Body of pancreas (tissue), 4 donors: ENCODE data around the gene KLHL40. TPM values are rescaled to one million over a fixed set of nuclear protein-coding genes. Genes with fewer than 3 reads are reported as not detected.

Experiments
- ATAC-seq: fragments of 150-250 bp; one replicate; pipeline ENCODE4 v1.9.1; 2016
- DNase-seq, 4 donors: peaks; one replicate each; pipeline ENCODE4 v3.0.0-alpha.2; 2019
- H3K27ac ChIP-seq, 4 donors: fragments of 200-600 bp; sonication (generic); 1 replicate in 3 of 4; 2 replicates in 1 of 4; pipeline versions ENCODE4 v1.5.1 to v1.6.1; 2016 to 2019; ENCODE audit warnings: mild to moderate bottlenecking in 1 of 4, mixed read lengths in 1 of 4, moderate library complexity in 1 of 4
- H3K27me3 ChIP-seq, 2 donors: fragments of 200-600 bp; sonication (generic); one replicate each; pipeline ENCODE4 v1.6.0; 2016; ENCODE audit warnings: mild to moderate bottlenecking in 1 of 2
- H3K36me3 ChIP-seq, 2 donors: fragments of 200-600 bp; sonication (generic); replicated peaks in 1 of 2; 2 replicates each; pipeline ENCODE4 v1.5.1; 2016; ENCODE audit warnings: low read depth in 2 of 2; ENCODE audit not compliant: insufficient read depth in 1 of 2
- H3K4me1 ChIP-seq: fragments of 200-600 bp; sonication (generic); one replicate; pipeline ENCODE4 v1.6.0; 2016
- H3K4me3 ChIP-seq, 2 donors: fragments of 200-600 bp; sonication (generic); 1 replicate in 1 of 2; 2 replicates in 1 of 2; pipeline ENCODE4 v1.5.1; 2016 to 2019
- H3K9me3 ChIP-seq, 3 donors: fragments of 200-600 bp; sonication (generic); 1 replicate in 2 of 3; 2 replicates in 1 of 3; pipeline ENCODE4 v1.5.1; 2016
- POLR2A ChIP-seq, 3 donors: fragments of 450-650 bp; IDR thresholded peaks; one replicate each; pipeline ENCODE4 v1.6.1; 2016; ENCODE audit warnings: antibody characterized with exemption in 3 of 3, mild to moderate bottlenecking in 2 of 3
- WGBS, 2 donors: methylation state at CpG; one replicate each; pipeline ENCODE4 v1.1.5; 2017; 5-methylcytosine and 5-hydroxymethylcytosine counted together
- intact Hi-C: fragments of 100-400 bp; cut with DNase I; formaldehyde crosslinking; loops from one replicate; pipeline ENCODE4 v1.15.1; 2023
- total RNA-seq, 2 donors: library from RNA; depleted of rRNA; stranded (reverse); fragments of >200 nt; gene quantifications; one replicate each; pipeline ENCODE4 v1.1.0, GENCODE V29; 2016
- TF ChIP-seq, protein P1 (sequence below), 7 experiments: fragments of 450-650 bp in 4 of 7; fragments of 200-600 bp in 3 of 7; sonication (generic) in 3 of 7; IDR thresholded peaks; one replicate each; pipeline ENCODE4 v1.5.1; 2016 to 2019; ENCODE audit warnings: antibody characterized with exemption in 7 of 7

Gene KLHL40
- total RNA-seq, 2 donors from 2014 or later = not detected

DNA sequence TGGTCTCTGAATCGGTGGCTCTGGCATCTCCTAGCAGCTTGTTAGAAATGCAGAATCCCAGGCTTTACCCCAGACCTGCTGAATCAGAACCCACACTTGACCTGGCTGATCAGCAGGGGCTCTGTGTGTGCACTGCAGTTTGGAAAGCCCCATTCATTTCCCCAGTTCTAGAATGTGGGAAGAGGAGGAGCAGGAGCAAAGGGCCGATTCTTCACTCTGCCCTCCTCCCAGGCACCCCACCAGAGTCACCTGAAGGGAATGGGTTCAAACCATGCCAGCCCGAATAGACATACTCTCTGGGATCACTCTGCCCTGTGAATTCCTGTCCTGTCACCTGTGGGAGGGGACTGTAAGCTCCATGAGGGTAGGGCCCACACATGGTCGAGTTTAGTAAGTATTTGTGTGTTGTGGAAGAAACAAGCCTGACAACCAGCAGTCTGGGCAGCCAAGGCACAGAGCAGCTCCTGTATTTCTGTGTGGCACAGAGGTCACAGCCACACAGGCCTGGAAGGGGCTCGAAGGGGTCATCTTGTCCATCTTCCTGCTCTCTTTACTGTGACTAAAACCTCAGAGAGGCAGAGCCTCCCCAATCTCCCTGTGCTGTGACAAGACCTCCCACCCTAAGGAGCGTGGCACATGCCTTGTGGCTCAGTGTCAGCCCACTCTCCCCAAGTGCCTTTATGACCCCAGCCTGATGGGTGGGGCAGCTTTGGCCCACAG is 46.3 kb downstream of the KLHL40 start:
- 72 to 80% methylated on average over 4 to 6 of the region's 6 CpGs for WGBS, 2 donors
- ATAC-seq = peak; percentile 4
- peak overlapping the region in 2 of 4 donors; percentile 30 to 59 for H3K27ac ChIP-seq

DNA sequence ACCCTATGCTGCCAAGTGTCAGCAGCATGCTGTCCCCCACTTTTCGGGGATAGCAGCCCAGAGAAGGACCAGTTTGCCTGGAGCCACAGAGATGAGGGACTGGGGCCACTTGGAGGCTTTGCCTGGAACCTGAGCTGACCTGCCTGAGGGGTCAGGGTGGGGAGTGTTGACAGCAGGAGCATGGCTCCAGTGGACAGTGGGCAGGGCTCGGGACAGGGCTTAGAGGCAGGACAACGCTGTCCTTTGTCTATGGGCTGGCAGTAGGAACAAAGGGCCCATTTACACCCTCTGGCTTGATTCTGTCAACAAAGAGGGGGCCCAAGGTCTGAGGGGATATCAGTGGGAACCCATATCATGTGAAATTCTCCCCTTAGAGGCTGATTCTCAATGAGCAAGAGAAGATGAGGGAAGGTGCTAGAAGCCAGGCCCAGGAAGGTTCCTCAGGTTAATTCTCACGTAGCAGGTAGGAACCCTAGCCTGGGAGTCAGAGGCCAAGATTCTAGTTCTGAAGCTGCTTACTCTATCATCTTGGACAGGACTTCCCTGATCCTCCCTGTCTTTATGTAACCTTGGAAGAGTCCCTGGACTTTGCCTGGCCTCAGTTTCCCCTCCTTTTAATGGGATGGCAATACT is 47.0 kb downstream of the KLHL40 start:
- DNase-seq = peak in 2 of 4 donors; percentile 28 to 29
- Histone ChIP-seq H3K4me3 (no peak overlapping the region), H3K27me3 (no peaks in the 10 kb centered on the region), H3K9me3 (no peaks in the 10 kb centered on the region), H3K36me3 (no peaks in the 10 kb centered on the region), H3K27ac (peak overlapping the region in 2 of 4 donors; percentile 30 to 59), H3K4me1 (peaks cover 12% of the 10 kb centered on the region)
- peak; percentile 66 for ATAC-seq
- WGBS, 2 donors = 45 to 56% methylated on average over 3 to 4 of the region's 4 CpGs
- intact Hi-C loops = no loop called here
- TF ChIP-seq, protein P1, sequence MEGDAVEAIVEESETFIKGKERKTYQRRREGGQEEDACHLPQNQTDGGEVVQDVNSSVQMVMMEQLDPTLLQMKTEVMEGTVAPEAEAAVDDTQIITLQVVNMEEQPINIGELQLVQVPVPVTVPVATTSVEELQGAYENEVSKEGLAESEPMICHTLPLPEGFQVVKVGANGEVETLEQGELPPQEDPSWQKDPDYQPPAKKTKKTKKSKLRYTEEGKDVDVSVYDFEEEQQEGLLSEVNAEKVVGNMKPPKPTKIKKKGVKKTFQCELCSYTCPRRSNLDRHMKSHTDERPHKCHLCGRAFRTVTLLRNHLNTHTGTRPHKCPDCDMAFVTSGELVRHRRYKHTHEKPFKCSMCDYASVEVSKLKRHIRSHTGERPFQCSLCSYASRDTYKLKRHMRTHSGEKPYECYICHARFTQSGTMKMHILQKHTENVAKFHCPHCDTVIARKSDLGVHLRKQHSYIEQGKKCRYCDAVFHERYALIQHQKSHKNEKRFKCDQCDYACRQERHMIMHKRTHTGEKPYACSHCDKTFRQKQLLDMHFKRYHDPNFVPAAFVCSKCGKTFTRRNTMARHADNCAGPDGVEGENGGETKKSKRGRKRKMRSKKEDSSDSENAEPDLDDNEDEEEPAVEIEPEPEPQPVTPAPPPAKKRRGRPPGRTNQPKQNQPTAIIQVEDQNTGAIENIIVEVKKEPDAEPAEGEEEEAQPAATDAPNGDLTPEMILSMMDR (IDR thresholded peaks at IDR 0.05) = no peak
- no peak for TF ChIP-seq POLR2A (IDR thresholded peaks at IDR 0.05)

More for the DNA sequence above, 46.3 kb downstream of the KLHL40 start:
- no peaks in the 10 kb centered on the region for H3K9me3 ChIP-seq
- intact Hi-C loops = no loop called here
- DNase-seq = no peak
- H3K36me3 ChIP-seq = no peaks in the 10 kb centered on the region
- H3K27me3 ChIP-seq = no peaks in the 10 kb centered on the region
- TF ChIP-seq, protein P1 (IDR thresholded peaks at IDR 0.05) = no peak
- no peak for TF ChIP-seq POLR2A (IDR thresholded peaks at IDR 0.05)
- peaks cover 12% of the 10 kb centered on the region for H3K4me1 ChIP-seq
- no peak overlapping the region for H3K4me3 ChIP-seq

DNA sequence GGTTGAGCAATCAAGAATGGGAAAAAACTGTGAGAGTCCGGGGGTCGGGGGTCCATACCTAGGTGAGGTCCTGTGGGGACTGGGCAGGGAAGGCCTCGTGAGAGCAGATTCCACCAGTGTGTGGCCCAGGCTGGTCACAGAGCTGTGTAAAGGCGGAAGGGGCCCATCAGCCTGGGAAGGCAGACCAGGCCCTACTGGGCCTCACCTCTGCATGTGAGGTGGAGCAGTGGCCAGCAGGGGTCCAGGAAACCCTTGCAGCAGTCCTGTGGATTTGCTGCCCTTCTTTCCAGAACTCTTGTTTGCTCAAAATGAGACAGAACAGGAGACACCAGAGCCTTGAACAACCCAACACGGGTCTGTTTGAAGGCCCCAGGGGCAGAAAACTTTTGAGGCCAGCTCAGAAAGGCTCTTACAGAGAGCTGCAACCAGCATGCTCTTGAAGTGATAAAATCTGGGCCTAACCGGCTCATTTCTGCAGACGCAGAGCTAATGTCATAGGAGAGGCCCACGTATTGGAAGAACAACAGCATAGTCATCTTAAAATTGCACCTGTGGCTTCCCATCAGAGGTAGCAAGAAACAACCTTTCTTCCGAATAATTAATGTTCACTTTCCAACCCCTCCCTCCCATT is 47.6 kb downstream of the KLHL40 start:
- intact Hi-C loops = no loop called here
- no peak for ATAC-seq
- DNase-seq = no peak
- H3K27me3 ChIP-seq = no peaks in the 10 kb centered on the region
- TF ChIP-seq POLR2A (IDR thresholded peaks at IDR 0.05) = no peak
- TF ChIP-seq, protein P1 (IDR thresholded peaks at IDR 0.05) = no peak
- H3K4me3 ChIP-seq = no peak overlapping the region
- 74% methylated on average over 9 of the region's 9 CpGs for WGBS, 2 donors
- H3K4me1 ChIP-seq = peaks cover 12% of the 10 kb centered on the region
- H3K27ac ChIP-seq = peak overlapping the region in 2 of 4 donors; percentile 30 to 59
- H3K36me3 ChIP-seq = no peaks in the 10 kb centered on the region
- H3K9me3 ChIP-seq = no peaks in the 10 kb centered on the region

DNA sequence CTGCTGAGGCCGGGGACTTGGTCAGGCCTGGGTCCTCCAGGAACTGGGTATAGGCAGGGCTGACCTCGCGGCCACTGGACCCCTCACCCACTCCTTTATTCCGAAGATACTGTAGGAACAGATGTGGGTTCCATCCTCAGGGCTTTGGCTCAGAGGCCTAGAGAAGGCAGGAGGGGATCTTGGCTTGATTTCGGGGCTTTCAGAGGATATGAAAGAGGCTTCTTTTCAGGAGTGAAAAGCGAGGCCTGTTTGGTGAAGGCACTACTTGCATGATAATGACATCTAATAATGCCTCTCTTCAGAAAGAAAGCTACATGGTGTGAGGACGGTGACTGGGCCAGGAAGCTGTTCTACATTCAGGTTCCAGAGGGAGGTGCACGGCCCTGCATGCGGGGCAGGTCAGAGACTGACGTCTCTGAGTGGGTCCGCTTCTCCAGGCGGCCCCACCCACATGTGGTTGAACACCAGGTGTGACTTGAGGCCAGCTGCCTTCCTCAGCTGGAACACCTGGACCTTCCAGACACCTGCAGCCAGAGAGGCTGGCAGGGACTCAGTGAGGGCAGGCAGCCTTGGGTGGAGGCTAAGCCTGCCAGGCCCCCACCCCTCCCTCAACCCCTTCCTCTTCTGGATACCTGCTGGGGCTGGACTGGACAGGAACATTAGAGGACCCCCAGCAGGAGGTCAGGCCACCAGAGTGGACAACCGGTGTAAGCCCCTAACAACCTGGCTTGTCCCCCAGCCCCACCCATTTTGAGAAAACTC is 48.3 kb downstream of the KLHL40 start:
- no peak overlapping the region for H3K27ac ChIP-seq
- intact Hi-C loops = no loop called here
- H3K36me3 ChIP-seq = no peaks in the 10 kb centered on the region
- H3K9me3 ChIP-seq = no peaks in the 10 kb centered on the region
- DNase-seq (no peak), ATAC-seq (no peak)
- H3K27me3 ChIP-seq = no peaks in the 10 kb centered on the region
- H3K4me1 ChIP-seq = peaks cover 12% of the 10 kb centered on the region
- no peak for TF ChIP-seq POLR2A (IDR thresholded peaks at IDR 0.05)
- TF ChIP-seq, protein P1 (IDR thresholded peaks at IDR 0.05) = no peak
- 77 to 78% methylated on average over 12 to 13 of the region's 13 CpGs for WGBS, 2 donors
- no peak overlapping the region for H3K4me3 ChIP-seq
